Small intestine (tissue), 7 donors: ENCODE results near the gene STMN3. TPM values are rescaled to one million over a fixed set of nuclear protein-coding genes. Genes with fewer than 3 reads are reported as not detected.
A peak's percentile ranks its signal among the peaks of the same experiment; 100 is the strongest.
"Not testable (repeated sequence)": the region's sequence is repeated elsewhere in the genome, so short reads cannot be mapped to it uniquely, and the experiment has no call there.

Source experiments
- DNase-seq, 2 donors: peaks; one replicate each; pipeline versions ENCODE4 v3.0.0 to v3.0.0-alpha.2; 2013
- FAIRE-seq: peaks from 2 replicates; lab custom pipeline; 2012; peaks lifted over from hg19 to GRCh38; lab: Jason Lieb, UNC
- H3K27ac ChIP-seq, 3 donors: one replicate each; pipeline ENCODE4 v1.5.1; 2013; ENCODE audit warnings: low read length in 2 of 3, mild to moderate bottlenecking in 2 of 3, control low read depth in 1 of 3, inconsistent platforms in 1 of 3, low read depth in 1 of 3, moderate library complexity in 1 of 3
- H3K27me3 ChIP-seq, 3 donors: one replicate each; pipeline ENCODE4 v1.6.1; 2013; ENCODE audit warnings: low read length in 3 of 3, inconsistent platforms in 1 of 3; ENCODE audit not compliant: control insufficient read depth in 3 of 3, insufficient read depth in 3 of 3
- H3K36me3 ChIP-seq, 3 donors: one replicate each; pipeline ENCODE4 v1.6.1; 2013; ENCODE audit warnings: low read length in 3 of 3, inconsistent platforms in 1 of 3, low read depth in 1 of 3, mild to moderate bottlenecking in 1 of 3, moderate library complexity in 1 of 3; ENCODE audit not compliant: control insufficient read depth in 3 of 3, insufficient read depth in 2 of 3
- H3K4me1 ChIP-seq, 3 donors: one replicate each; pipeline ENCODE4 v1.6.1; 2013; ENCODE audit warnings: low read length in 2 of 3, inconsistent platforms in 1 of 3, low read depth in 1 of 3, mild to moderate bottlenecking in 1 of 3, moderate library complexity in 1 of 3; ENCODE audit not compliant: control insufficient read depth in 3 of 3, insufficient read depth in 2 of 3
- H3K4me3 ChIP-seq, 3 donors: one replicate each; pipeline ENCODE4 v1.5.1; 2013; ENCODE audit warnings: low read length in 3 of 3, control low read depth in 1 of 3, inconsistent platforms in 1 of 3, low read depth in 1 of 3, mild to moderate bottlenecking in 1 of 3, moderate library complexity in 1 of 3
- H3K9me3 ChIP-seq, 2 donors: one replicate each; pipeline ENCODE4 v1.6.1; 2013; ENCODE audit warnings: low read depth in 1 of 2, low read length in 1 of 2; ENCODE audit not compliant: control insufficient read depth in 2 of 2, insufficient read depth in 1 of 2
- WGBS, 3 donors: extraction: QIAGEN DNeasy Blood & Tissue Kit; methylation state at CpG; one replicate each; pipeline ENCODE4 v1.1.7; 2013; 5-methylcytosine and 5-hydroxymethylcytosine counted together
- polyA plus RNA-seq, 4 donors: library from polyadenylated mRNA; stranded (reverse) in 3 of 4; unstranded in 1 of 4; fragments of 200-250 nt in 3 of 4; fragments of 120-200 nt in 1 of 4; gene quantifications; one replicate each; pipeline versions ENCODE4 v1.2.1 to v1.2.3, GENCODE V29; 2013
- donor health status: healthy with polysubstance abuse.
- donor health status: control.
- donor health status: control.
- donor health status: Bipolar disorder and iron deficiency.
- donor health status: healthy.

Gene STMN3
- polyA plus RNA-seq, 4 donors: 1.1 to 21.4 (median 5.2) TPM

DNA sequence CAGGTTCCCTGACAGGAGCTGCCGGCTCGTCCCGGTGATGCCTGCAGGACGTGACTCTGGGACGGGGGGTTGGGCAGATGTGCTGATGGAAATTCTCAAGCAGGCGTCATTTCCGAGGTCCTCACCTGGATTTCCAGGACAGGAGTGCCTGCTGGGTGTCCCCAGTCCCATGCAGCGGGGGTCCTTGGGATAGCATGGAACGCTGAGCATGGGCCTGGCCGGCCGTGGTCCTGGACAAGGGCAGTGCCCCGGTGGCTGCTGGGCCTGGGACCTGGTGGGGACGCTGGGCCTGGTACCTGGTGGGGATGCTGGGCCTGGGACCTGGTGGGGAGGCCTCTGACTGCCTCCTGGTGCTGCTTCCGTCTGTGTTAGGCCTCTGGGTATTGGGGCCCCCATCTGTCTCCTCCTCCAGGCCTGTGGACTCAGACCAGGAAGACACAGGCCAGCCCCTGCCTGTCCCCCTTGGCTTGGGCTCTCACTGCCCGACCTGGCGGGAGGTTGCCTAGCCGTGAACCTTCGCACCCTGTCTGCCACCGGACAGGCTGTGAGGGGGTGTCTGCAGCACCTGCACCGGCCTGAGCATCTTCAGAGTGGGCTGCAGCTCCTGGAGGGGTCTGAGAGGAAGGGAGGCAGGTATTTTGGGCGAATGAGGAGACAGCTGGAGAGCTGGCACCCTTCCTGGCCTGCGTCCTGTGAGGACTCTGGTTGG lies 11.1 kb upstream of the STMN3 start:
- H3K4me3 ChIP-seq: no peak overlapping the region
- FAIRE-seq (no peak), DNase-seq (no peak)
- no peaks in the 10 kb centered on the region for H3K27me3 ChIP-seq
- no peak overlapping the region for H3K27ac ChIP-seq
- peaks cover 6 to 77% (median 12%) of the 10 kb centered on the region in 3 donors for H3K36me3 ChIP-seq
- peaks cover 0 to 6% (median 2%) of the 10 kb centered on the region in 3 donors for H3K4me1 ChIP-seq
- WGBS, 3 donors: 92 to 94% (median 94%) methylated on average over 22 of the region's 22 CpGs
- H3K9me3 ChIP-seq: no peaks in the 10 kb centered on the region

DNA sequence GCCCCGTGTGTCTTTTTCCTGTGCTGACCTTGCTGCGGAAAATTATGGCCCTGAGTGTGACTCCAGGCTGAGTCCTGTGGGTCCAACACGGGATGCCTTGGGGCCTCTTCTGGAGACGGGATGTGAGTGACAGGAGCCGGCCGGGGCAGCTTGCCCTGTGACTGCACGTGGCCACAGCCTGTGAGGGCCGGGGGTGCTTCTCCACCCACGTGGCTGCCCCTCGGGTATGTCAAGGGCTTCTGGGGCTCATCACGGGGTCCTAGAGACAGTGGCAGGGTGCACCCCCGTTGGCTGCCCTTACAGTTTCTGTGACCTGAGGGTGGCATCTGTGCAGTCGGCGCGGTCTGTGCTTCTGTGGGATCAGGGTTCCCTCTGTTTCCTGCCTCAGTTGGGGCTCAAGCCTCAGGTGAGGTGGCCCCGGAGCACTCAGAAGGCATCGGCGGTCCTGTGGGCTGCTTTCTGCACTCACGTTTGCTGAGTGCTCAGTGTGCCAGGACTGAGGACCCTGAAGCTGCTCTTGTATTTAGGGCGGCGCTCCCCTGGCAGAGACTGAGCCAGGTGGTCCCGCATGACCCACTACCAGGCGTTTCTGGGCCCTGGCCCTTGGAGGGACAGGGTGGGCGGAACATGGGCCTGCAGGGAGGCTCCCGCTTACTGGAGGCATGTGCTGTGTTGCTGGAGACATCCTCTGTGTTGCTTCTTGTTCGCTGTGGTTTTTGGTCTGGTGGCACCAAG lies 10.3 kb upstream of the STMN3 start:
- Histone ChIP-seq H3K27ac (no peak overlapping the region), H3K27me3 (no peaks in the 10 kb centered on the region), H3K36me3 (peaks cover 6 to 72% (median 10%) of the 10 kb centered on the region in 3 donors), H3K4me1 (peaks cover 0 to 11% (median 2%) of the 10 kb centered on the region in 3 donors), H3K9me3 (no peaks in the 10 kb centered on the region), H3K4me3 (no peak overlapping the region)
- DNase-seq (no peak), FAIRE-seq (no peak)
- 94 to 95% (median 95%) methylated on average over 26 of the region's 26 CpGs for WGBS, 3 donors

DNA sequence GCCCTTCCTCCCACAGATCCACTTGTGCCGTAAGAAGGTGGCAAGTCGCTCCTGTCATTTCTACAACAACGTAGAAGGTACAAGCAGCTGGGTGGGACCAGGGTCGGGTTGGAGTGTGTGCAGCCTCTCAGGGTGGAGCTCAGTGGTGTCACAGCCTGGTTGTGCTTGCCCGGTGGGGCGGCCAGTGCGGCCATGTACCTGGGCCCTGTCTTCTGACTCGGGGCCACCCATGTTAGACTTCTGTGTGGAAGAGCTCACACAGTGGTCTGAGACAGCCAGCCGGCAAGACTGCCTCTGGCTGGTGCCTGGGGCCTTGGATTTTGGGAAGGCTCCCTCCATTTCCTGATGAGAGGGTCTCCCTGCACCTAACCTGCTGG lies 9.6 kb upstream of the STMN3 start:
- FAIRE-seq: no peak
- Histone ChIP-seq H3K4me1 (peaks cover 0 to 11% (median 2%) of the 10 kb centered on the region in 3 donors), H3K4me3 (no peak overlapping the region), H3K27ac (no peak overlapping the region), H3K9me3 (no peaks in the 10 kb centered on the region), H3K36me3 (peaks cover 6 to 65% (median 8%) of the 10 kb centered on the region in 3 donors), H3K27me3 (no peaks in the 10 kb centered on the region)
- 91 to 93% (median 92%) methylated on average over 9 of the region's 9 CpGs for WGBS, 3 donors
- no peak for DNase-seq

DNA sequence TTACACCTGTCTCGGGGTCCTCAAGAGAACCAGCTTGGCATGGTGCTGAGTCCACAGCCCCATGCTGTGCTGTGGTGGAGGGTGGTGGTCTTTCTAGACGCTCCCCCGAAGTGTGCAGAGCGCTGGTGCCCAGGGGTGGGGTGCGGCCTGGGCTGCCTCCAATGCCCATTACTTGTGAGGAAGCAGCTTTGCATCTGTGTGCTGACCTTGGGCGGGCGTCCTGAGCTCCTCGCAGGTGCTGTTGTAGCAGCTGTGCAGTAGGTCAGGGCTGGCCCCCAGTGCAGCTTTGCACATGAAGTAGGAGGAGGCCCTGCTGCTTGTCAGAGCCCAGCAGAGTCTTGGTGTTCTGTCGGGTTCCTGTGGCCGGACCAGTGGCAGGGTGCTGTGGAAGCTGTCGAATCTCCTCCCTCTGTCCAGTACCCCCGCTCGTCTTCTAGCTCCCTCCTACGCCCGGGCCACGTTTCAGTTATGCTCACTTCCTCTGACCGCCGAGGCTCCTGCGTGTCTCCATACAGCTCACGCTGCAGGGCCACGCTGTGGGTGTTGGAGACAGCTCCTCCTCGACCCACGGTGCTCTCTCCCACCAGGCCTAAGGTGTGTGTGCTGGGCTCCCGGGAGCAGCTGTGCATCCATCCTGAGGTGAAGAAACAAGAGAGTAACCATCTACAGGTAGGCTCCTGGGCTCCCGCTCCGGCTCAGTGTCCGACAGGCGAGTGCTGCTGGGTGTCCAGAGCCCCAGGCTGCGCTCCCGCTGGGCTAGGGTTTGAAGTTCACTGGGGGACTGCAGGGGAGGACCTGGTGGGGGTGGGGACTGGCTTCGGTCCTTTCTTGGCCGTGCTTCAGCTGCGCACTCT lies 9.0 kb upstream of the STMN3 start:
- Histone ChIP-seq H3K4me3 (no peak overlapping the region), H3K4me1 (peaks cover 0 to 17% (median 2%) of the 10 kb centered on the region in 3 donors), H3K27me3 (no peaks in the 10 kb centered on the region), H3K27ac (no peak overlapping the region), H3K36me3 (peaks cover 2 to 59% (median 6%) of the 10 kb centered on the region in 3 donors), H3K9me3 (no peaks in the 10 kb centered on the region)
- FAIRE-seq (no peak), DNase-seq (no peak)
- WGBS, 3 donors: 90 to 96% (median 93%) methylated on average over 33 of the region's 33 CpGs

DNA sequence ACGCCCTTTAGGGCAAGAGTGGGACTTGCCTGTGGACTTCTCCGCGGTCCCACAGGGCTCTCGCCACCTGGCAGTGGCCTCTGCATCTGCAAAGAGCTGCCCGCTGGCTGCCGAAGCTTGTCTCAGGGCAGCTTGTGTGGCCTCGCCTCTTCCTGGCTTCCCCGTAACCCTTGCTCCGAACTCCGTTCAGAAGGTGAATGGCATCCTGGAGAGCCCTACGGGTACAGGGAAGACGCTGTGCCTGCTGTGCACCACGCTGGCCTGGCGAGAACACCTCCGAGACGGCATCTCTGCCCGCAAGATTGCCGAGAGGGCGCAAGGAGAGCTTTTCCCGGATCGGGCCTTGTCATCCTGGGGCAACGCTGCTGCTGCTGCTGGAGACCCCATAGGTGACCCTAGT lies 7.9 kb upstream of the STMN3 start:
- no peak for FAIRE-seq
- H3K36me3 ChIP-seq: peaks cover 2 to 54% (median 6%) of the 10 kb centered on the region in 3 donors
- H3K4me1 ChIP-seq: peaks cover 0 to 19% (median 2%) of the 10 kb centered on the region in 3 donors
- H3K9me3 ChIP-seq: no peaks in the 10 kb centered on the region
- no peak for DNase-seq
- WGBS, 3 donors: 94 to 97% (median 96%) methylated on average over 22 of the region's 22 CpGs
- H3K4me3 ChIP-seq: no peak overlapping the region
- H3K27me3 ChIP-seq: no peaks in the 10 kb centered on the region
- H3K27ac ChIP-seq: no peak overlapping the region

DNA sequence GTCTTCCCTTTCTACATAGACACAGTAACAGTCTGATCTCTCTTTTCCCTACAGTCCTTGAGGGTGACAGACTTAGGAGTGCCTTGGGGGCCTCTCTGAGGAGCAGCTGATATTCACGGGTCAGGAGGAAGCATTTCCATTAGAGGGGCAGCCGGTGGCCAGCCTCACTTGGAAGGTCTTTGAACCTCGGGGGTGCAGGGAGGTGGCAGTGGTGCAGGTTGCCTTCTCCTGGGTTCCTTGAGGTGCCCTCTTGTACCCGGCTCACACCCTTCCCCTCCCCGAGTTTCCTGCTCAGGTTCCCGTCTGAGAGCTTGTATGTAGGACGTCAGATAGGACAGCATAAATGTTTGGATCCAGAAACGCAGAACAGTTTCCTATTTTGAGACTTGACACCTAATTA lies 7.4 kb upstream of the STMN3 start:
- FAIRE-seq (no peak), DNase-seq (no peak)
- Histone ChIP-seq H3K9me3 (no peaks in the 10 kb centered on the region), H3K27me3 (no peaks in the 10 kb centered on the region), H3K4me1 (peaks cover 0 to 19% (median 2%) of the 10 kb centered on the region in 3 donors), H3K36me3 (peaks cover 2 to 49% (median 6%) of the 10 kb centered on the region in 3 donors), H3K4me3 (no peak overlapping the region), H3K27ac (no peak overlapping the region)
- 74 to 89% (median 82%) methylated on average over 8 of the region's 8 CpGs for WGBS, 3 donors

DNA sequence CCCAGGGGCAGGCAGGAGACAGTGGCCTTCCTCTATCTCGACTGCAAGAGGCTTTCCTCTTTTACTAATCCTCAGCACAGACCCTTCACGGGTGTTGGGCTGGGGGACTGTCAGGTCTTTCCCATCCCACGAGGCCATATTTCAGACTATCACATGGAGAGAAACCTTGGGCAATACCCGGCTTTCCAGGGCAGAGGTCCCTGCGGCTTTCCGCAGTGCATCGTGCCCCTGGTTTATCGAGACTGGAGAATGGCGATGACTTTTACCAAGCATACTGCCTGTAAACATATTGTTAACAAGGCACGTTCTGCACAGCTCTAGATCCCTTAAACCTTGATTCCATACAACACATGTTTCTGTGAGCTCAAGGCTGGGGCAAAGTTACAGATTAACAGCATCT lies 7.0 kb upstream of the STMN3 start:
- FAIRE-seq, H3K4me3 ChIP-seq, H3K27me3 ChIP-seq, H3K27ac ChIP-seq, DNase-seq, H3K9me3 ChIP-seq: not testable (repeated sequence)
- WGBS, 3 donors: 85 to 94% (median 86%) methylated on average over 10 of the region's 10 CpGs
- Histone ChIP-seq H3K36me3 (peaks cover 2 to 45% (median 6%) of the 10 kb centered on the region in 3 donors), H3K4me1 (peaks cover 0 to 19% (median 2%) of the 10 kb centered on the region in 3 donors)

DNA sequence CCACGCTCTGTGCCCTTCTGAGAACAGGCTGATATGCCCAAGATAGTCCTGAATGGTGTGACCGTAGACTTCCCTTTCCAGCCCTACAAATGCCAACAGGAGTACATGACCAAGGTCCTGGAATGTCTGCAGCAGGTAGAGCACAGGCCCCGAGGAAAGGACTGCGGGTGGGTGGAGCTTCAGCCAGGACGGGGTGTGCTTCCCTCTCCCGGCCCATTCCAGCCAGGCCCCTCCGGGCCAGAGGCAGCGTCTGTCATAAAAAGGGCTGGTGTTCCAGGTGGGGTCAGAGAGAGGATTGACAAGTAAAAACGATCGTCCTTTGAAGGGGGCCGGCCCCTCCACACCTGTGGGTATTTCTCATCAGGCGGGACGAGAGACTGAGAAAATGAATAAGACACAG lies 6.1 kb upstream of the STMN3 start:
- H3K27me3 ChIP-seq: no peaks in the 10 kb centered on the region
- peak overlapping the region in 1 of 3 donors; percentile 77 for H3K27ac ChIP-seq
- peak in 1 of 2 donors; percentile 27 for DNase-seq
- WGBS, 3 donors: 60 to 71% (median 62%) methylated on average over 13 of the region's 13 CpGs
- H3K4me1 ChIP-seq: peaks cover 0 to 19% (median 2%) of the 10 kb centered on the region in 3 donors
- H3K9me3 ChIP-seq: no peaks in the 10 kb centered on the region
- H3K4me3 ChIP-seq: peak overlapping the region in 2 of 3 donors; percentile 71 to 79
- FAIRE-seq: no peak
- H3K36me3 ChIP-seq: peaks cover 2 to 37% (median 6%) of the 10 kb centered on the region in 3 donors
